Measurements from ENCODE around the gene C17orf100.

Gene C17orf100

GRCh38 chr17:6651354-6651918 is at the start of gene C17orf100, which contains the start of gene MED31:
C17orf100 (plus strand) TSS chr17:6651762; CDS start chr17:6651914, 152 bp downstream.
MED31 (minus strand) TSS chr17:6651605; CDS start chr17:6651528, 77 bp downstream.
- DNase-seq (ENCODE audit: low spot score), result peak; percentile 91

- DNase-seq (ENCODE audit: low spot score), result no peak
These were observed 49.4 kb upstream of the C17orf100 start for GRCh38 chr17:6602141-6602540.

- DNase-seq (ENCODE audit: low spot score), result no peak
These were observed 47.7 kb upstream of the C17orf100 start for GRCh38 chr17:6603744-6604325.

GRCh38 chr17:6605142-6605541 is 46.4 kb upstream of the C17orf100 start:
- DNase-seq (ENCODE audit: low spot score), result no peak

- no peak for DNase-seq (ENCODE audit: low spot score)
These were observed 43.2 kb upstream of the C17orf100 start for GRCh38 chr17:6608321-6608720.

- DNase-seq (ENCODE audit: low spot score), result no peak
These were observed 41.6 kb upstream of the C17orf100 start for GRCh38 chr17:6610011-6610410.

GRCh38 chr17:6611231-6611630 is 40.3 kb upstream of the C17orf100 start:
- DNase-seq (ENCODE audit: low spot score), result no peak

- no peak for DNase-seq (ENCODE audit: low spot score)
These were observed 27.6 kb upstream of the C17orf100 start for GRCh38 chr17:6623941-6624340.

GRCh38 chr17:6626616-6627015 is 24.9 kb upstream of the C17orf100 start:
- no peak for DNase-seq (ENCODE audit: low spot score)

GRCh38 chr17:6627019-6627418 is 24.5 kb upstream of the C17orf100 start:
- peak; percentile 17 for DNase-seq (ENCODE audit: low spot score)

GRCh38 chr17:6630390-6630789 is 21.2 kb upstream of the C17orf100 start:
- no peak for DNase-seq (ENCODE audit: low spot score)

- DNase-seq (ENCODE audit: low spot score), result no peak
These were observed 19.0 kb upstream of the C17orf100 start for GRCh38 chr17:6632530-6632929.

- no peak for DNase-seq (ENCODE audit: low spot score)
These were observed 18.3 kb upstream of the C17orf100 start for GRCh38 chr17:6633263-6633662.

GRCh38 chr17:6636105-6636504 is 15.5 kb upstream of the C17orf100 start:
- no peak for DNase-seq (ENCODE audit: low spot score)

- no peak for DNase-seq (ENCODE audit: low spot score)
These were observed 14.7 kb upstream of the C17orf100 start for GRCh38 chr17:6636616-6637457.

GRCh38 chr17:6637458-6637840 is 14.1 kb upstream of the C17orf100 start:
- DNase-seq (ENCODE audit: low spot score), result no peak

GRCh38 chr17:6638046-6638908 is 13.3 kb upstream of the C17orf100 start:
- no peak for DNase-seq (ENCODE audit: low spot score)

GRCh38 chr17:6639014-6639585 is 12.5 kb upstream of the C17orf100 start:
- DNase-seq (ENCODE audit: low spot score), result no peak

- peak; percentile 27 for DNase-seq (ENCODE audit: low spot score)
These were observed 11.7 kb upstream of the C17orf100 start for GRCh38 chr17:6639586-6640535.

GRCh38 chr17:6640536-6641246 is 10.9 kb upstream of the C17orf100 start, which contains the start of the genes KIAA0753 and TXNDC17:
KIAA0753 (minus strand) TSS chr17:6640711; CDS start chr17:6635103, 5,608 bp downstream.
TXNDC17 (plus strand) TSS chr17:6641060; CDS start chr17:6641083, 23 bp downstream.
- peak; percentile 87 for DNase-seq (ENCODE audit: low spot score)

Data from kidney capillary endothelial cell (primary cell).